GM19099 (cell line): ENCODE data around the gene PDCD5.

Source experiments
- POLR2A ChIP-seq: IDR thresholded peaks from 3 replicates; pipeline ENCODE4 v1.6.1; 2011; ENCODE audit warnings: low read depth; ENCODE audit not compliant: insufficient read length; ENCODE audit errors: extremely low read depth

Gene PDCD5

DNA sequence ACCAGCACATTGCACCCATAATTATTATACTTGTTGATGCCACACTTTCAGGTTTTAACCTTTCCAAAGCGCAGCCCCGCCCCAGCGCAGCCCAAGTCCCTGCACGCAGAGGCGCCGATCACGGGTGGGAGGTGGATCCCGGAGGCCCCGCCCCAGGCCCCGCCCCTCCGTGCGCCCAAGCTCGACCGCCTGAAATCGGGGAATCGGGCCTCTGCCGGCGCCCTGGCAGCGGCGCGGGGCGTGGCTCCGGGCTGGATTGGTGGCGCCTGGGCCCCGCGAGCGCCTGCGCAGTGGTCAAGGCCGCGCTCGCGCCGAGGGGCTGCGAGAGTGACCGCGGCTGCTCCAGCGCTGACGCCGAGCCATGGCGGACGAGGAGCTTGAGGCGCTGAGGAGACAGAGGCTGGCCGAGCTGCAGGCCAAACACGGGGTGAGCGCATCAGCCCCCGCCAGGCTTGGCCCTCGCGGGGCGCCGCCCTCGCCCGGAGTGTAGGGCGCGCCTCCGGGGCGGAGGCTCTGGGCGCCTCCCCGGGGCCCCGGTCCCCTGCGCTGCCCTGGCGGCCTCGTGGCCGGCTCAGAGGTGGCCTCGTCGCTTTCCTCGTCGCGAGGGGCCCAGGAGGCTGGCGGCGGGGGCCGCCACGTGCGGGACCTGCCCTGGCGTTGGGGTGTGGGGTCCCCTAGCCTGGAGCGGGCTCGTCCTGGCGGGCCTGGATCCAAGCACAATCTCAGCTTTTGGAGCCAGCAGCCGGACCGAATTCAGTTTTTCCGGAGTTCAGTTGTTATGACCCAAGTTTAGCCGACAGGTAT, at the start of gene PDCD5:
Gene PDCD5, plus strand, starts transcription at position 290 of the 804 bp plus-strand sequence. Its CDS starts 72 bp downstream, at position 362.
- peak; percentile 89 for TF ChIP-seq POLR2A

GRCh38 chr19:32532233-32532632, 48.8 kb upstream of the PDCD5 start:
- no peak for TF ChIP-seq POLR2A

GRCh38 chr19:32537580-32537979, 43.4 kb upstream of the PDCD5 start:
- TF ChIP-seq POLR2A, result no peak

DNA sequence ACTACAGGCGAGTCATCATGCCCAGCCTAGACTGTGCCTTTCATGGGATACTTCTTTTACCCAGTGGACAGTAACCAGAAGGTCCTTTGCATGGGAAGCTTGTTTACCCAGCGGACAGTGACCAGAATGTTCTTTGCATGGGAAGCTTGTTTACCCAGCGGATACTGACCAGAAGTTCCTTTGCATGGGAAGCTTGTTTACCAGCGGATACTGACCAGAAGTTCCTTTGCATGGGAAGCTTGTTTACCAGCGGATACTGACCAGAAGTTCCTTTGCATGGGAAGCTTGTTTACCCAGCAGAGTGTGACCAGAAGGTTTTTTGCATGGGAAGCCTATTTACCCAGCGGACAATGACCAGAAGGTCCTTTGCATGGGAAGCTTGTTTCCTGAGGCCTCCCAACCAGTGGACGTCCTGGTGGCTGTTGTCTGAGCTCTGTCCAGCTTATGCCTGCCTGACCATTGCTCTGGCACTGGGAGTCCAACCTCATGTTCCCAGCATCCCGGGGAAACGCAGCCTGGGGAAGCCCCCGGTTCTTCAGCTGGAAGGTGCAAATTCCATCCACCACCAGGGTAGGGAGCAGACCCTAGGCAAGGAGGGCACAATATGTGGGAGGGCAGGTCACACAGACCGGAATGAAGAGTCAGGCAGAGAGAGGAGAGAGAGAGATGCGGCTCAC, 41.6 kb upstream of the PDCD5 start:
- TF ChIP-seq POLR2A, result no peak

DNA sequence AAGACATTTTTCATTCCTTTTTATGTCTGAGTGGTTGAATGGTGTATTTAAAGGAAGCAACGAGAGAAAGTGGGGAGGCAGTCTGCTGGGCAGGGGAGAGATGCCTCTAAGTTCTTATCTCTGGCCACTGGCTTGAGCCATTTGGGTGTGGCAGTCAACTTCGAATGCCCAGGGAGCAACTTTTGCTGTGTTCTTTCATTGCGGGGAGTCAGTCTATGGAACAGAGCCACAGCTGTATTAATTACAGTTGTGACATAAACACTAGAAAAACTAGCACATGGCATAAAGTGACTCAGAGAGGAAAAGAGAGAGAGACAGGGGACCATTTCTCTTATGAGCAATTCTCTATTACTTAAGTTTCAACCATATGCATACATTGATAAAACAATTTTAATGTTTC, 40.4 kb upstream of the PDCD5 start:
- TF ChIP-seq POLR2A, result no peak

- no peak for TF ChIP-seq POLR2A
Observed at GRCh38 chr19:32542477-32543108, 38.4 kb upstream of the PDCD5 start.

DNA sequence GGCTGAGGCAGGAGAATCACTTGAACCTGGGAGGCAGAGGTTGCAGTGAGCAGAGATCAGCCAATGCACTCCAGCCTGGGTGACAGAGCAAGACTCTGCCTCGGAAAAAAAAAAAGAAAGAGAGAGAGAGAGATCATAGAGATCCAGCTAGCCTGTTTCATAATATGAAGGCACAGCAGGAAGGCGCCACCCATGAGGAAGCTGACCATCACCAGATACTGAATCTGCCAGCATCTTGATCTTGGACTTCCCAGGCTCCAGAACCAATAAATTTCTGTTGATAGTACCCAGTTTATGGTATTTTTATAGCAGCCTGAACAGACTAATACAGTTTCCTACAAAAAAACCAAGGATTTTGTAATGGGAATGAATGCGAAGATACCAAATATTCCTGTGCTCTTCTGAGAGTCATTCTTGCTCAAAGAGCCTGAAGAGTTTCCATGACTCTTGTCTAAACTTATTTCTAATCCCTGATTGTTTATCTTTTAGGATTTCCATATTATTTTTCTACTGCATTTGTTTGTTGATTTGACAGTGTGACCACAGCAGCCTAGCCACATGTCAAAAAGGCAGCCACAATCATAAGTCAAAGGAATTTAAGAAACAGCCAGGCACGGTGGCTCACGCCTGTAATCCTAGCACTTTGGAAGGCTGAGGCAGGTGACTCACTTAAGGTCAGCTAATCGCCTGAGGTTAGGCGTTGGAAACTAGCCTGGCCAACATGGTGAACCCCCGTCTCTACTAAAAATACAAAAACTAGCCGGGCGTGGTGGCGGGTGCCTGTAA, 37.7 kb upstream of the PDCD5 start:
- no peak for TF ChIP-seq POLR2A

GRCh38 chr19:32544917-32545316, 36.1 kb upstream of the PDCD5 start:
- TF ChIP-seq POLR2A, result no peak

- no peak for TF ChIP-seq POLR2A
Observed at GRCh38 chr19:32550666-32551065, 30.3 kb upstream of the PDCD5 start.

- TF ChIP-seq POLR2A, result no peak
Observed at GRCh38 chr19:32555786-32556185, 25.2 kb upstream of the PDCD5 start.

DNA sequence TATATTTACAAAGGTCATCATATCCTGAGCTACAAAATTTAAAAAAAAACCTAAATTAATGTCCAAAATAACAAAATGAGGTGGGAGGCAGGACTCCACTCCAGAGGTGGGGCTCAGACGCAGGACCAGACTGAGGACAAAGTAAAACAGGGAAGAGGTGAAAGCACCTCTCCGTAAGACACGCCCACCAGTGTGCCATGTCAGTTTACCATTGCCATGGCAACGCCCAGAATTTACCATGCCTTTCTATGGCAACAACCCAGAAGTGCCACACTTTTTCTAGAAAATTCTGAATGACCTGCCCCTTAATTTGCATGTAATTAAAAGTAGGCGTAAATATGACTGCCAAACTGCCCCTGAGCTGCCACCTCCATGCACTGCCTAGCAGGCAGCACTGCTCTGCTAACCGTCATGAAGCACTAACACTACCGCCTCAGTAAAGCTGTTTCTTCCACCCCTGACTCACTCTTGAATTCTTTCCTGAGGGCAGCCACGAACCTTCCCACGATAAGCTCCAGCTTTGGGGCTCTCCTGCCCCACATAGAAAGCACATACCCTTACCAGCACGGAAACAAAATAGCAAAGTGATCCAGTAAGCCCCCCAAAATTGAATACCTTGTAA, 22.3 kb upstream of the PDCD5 start:
- no peak for TF ChIP-seq POLR2A

DNA sequence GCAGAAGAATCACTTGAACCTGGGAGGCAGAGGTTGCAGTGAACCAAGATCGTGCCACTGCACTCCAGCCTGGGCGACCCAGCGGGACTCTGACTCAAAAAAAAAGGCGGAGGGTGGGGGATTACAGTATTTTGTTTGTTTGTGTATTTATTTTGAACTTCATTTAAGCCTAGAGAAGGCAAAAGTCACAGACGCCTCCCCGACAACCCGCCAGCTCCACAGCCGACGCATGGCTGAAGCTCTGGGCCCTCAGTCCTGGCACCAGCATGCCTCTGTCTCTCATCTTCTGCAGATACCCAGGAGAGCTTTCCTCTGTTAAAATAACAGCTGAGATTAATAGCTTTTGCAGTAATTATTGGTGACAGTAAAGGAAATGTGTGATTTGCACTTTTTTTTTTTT, 17.2 kb upstream of the PDCD5 start:
- no peak for TF ChIP-seq POLR2A

DNA sequence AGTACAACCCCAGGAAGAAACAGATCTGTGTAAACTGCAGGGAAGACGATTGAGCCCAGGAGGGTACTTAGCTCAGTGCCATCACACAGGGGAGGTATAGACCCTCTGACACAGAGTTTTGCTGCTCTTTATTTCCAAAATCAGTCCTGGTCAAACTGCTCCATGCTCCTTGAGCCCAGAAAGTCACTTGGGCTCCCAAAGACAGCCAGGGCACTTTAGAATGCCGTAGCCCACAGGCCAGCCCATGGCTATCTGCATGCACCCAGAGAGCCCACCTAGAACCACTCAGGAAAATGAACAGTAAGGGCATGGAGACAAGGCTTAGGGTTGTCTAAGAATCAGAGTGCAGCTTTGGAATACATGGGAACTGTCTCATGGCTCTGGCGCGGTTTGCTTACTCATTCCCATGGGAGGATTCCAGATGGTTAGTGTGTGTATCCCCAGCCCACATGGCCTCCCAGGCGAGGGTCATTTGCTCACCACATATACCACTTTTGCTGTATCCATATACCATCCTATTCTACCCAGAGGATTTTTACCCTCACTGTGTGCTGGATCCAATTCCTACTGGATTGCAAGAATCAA, 14.7 kb upstream of the PDCD5 start:
- TF ChIP-seq POLR2A, result no peak

DNA sequence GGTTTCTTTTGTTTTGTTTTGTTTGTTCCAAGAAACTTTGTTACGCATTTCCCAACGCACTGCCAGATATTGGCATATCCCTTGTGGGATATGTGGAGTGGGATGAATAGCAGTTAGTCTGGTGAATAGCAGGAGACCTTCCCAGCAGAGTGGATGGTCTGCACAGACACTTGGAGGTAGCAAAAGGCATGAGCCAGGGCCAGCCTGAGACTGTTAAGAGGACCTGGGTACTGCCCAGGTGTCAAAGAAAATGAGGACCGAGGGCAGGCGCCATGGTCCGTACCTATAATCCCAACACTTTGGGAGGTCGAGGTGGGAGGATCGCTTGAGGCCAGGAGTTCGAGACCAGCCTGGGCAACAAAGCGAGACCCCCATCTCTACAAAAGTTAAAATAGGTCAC, 13.5 kb upstream of the PDCD5 start:
- no peak for TF ChIP-seq POLR2A
